Raji (cell line): ENCODE data around the gene LOXL3.

Source experiments
- POLR2A ChIP-seq: IDR thresholded peaks from 2 replicates; pipeline ENCODE4 v1.6.1; 2011; ENCODE audit warnings: low read depth, low read length, control low read depth; ENCODE audit not compliant: insufficient read depth

The LOXL3 gene

DNA sequence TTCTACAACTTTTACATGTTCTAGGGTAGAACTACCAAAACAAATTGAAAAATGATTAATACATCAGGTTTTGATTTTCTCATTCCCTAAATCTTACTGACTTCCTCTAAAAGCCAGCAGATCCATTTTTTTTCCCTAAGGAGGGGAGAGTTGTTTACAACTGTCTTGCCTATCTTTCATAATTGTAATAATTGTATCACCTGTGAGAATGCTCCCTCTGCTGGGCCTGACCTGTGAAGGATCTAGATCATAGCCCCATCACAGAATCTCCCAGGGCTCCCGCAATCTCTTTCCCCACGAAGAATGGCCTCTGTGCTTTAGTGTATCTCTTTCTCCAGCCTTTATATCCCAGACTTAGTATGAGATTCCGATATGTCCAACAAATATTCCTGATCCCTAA, 9.1 kb downstream of the LOXL3 start:
- TF ChIP-seq POLR2A, result no peak

DNA sequence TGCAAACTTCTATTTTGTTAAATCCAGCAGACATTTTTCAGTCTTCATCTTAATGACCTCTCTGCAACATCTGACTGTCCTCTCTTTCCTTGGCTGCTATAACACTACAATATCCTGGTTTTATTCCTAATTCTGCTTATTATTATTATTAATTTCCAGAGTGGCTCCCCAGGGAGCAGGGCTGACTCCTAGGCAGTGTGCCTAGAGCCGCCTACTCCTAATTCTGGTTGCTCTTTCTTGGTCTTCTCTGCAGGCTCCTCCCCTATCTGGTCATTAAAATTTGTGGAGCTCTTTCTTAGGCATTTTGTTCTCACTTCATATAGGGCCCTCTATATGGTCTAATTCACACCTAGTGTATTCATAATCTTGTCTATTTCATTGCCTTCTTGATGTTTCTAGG, 10.8 kb downstream of the LOXL3 start:
- TF ChIP-seq POLR2A, result no peak

DNA sequence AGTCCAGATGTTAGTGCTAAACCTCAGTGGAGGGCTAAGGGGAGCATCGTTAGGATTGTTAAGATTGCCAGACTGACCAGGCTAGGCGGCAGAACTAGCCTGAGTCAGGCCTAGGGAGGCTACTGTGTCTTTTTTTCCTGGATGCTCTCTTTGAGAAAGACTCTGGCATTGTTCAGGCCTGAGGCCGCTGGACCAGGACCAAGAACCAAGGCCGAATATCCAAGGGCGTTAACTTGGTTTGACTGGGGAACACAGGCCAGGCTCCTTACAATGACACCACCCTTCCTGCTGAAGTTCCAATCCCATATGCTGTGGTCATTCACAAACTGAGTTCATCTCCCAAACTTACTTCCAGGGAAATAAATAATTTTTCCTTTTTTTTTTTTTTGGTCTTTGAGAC, 13.5 kb downstream of the LOXL3 start:
- no peak for TF ChIP-seq POLR2A

GRCh38 chr2:74538881-74539339, 14.8 kb downstream of the LOXL3 start:
- TF ChIP-seq POLR2A, result no peak

GRCh38 chr2:74537140-74537539, 16.6 kb downstream of the LOXL3 start:
- TF ChIP-seq POLR2A, result no peak

GRCh38 chr2:74536166-74536950, 17.4 kb downstream of the LOXL3 start:
- no peak for TF ChIP-seq POLR2A

GRCh38 chr2:74535440-74535965, 18.2 kb downstream of the LOXL3 start:
- no peak for TF ChIP-seq POLR2A

- peak; percentile 9; the same call in 1 of the 2 replicates for TF ChIP-seq POLR2A
Measured at GRCh38 chr2:74534411-74534810, 19.3 kb downstream of the LOXL3 start.

- TF ChIP-seq POLR2A, result no peak
Measured at GRCh38 chr2:74533464-74533863, 20.3 kb downstream of the LOXL3 start.

- no peak for TF ChIP-seq POLR2A
Measured at GRCh38 chr2:74532222-74532621, 21.5 kb downstream of the LOXL3 start.

- no peak for TF ChIP-seq POLR2A
Measured at GRCh38 chr2:74531666-74532065, 22.1 kb downstream of the LOXL3 start.

GRCh38 chr2:74530239-74531187, 23.2 kb downstream of the LOXL3 start:
- TF ChIP-seq POLR2A, result peak; percentile 51; the same call in 1 of the 2 replicates

GRCh38 chr2:74529357-74530238, 24.1 kb downstream of the LOXL3 start, which contains the start of the genes AUP1 and HTRA2:
Gene AUP1 (minus strand): TSS chr2:74529706. CDS start chr2:74529629, 77 bp downstream.
Gene HTRA2 (plus strand): TSS chr2:74529933. CDS start chr2:74530007, 74 bp downstream.
- TF ChIP-seq POLR2A, result peak; percentile 67

GRCh38 chr2:74528600-74529356, 25.0 kb downstream of the LOXL3 start:
- no peak for TF ChIP-seq POLR2A

DNA sequence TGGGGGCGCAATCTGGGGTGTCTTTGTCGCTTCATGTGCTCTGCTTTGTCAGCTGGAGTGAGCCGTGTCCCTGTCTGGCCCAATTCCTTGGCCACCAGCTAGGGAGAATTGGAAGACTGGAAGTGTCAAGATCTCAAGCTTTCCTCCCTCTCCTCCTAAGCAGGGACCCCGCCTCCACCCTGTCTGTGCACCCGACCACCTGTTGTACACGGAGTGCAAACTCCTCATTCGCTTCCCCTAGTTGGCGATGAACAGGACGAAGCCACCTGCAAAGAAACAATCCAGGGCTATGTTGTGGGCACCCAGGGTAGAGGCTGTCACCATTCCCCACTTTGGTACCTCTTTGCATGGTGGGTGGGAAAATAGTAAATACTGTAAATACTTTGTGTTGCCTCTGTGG, 26.0 kb downstream of the LOXL3 start:
- TF ChIP-seq POLR2A, result no peak
